Vagina (tissue), 2 donors: ENCODE data around the gene TMIE.

Experiments
- POLR2A ChIP-seq, 2 donors: fragments of 450-650 bp; IDR thresholded peaks; one replicate each; pipeline ENCODE4 v1.6.1; 2017; ENCODE audit warnings: antibody characterized with exemption in 2 of 2, mild to moderate bottlenecking in 2 of 2, moderate library complexity in 2 of 2
- POLR2AphosphoS5 ChIP-seq, 2 donors: sonication (generic); formaldehyde crosslinking; IDR thresholded peaks; one replicate each; pipeline ENCODE4 v1.9.0; 2017; ENCODE audit warnings: antibody characterized with exemption in 2 of 2, mild to moderate bottlenecking in 2 of 2, low read depth in 1 of 2; ENCODE audit not compliant: insufficient read depth in 1 of 2
- TF ChIP-seq, protein P1 (sequence below), 3 experiments: fragments of 450-650 bp in 2 of 3; fragments of 200-600 bp in 1 of 3; sonication (generic) in 1 of 3; IDR thresholded peaks; one replicate each; pipeline ENCODE4 v1.5.1; 2017 to 2019; ENCODE audit warnings: antibody characterized with exemption in 3 of 3, mild to moderate bottlenecking in 2 of 3, moderate library complexity in 2 of 3

DNA sequence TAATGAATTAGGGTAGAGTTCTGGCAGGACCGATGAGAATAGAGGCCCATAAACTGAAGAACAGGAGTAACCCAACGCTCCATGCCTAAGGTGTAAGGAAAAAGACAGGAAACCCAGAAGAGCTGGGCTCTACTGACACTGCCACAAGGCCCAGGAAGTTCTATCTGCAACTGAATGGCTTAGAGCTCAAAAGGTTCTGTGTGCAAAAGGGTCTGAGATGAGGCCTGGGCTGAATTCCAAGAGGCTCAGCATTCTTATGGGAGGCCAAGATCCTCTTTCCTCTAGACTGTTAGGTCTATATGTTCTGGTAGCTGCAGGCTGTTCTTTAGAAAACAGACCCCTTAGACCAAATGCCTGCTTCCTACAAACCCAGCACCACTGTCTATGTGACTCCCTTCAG, 47.0 kb downstream of the TMIE start:
- TF ChIP-seq, protein P1, sequence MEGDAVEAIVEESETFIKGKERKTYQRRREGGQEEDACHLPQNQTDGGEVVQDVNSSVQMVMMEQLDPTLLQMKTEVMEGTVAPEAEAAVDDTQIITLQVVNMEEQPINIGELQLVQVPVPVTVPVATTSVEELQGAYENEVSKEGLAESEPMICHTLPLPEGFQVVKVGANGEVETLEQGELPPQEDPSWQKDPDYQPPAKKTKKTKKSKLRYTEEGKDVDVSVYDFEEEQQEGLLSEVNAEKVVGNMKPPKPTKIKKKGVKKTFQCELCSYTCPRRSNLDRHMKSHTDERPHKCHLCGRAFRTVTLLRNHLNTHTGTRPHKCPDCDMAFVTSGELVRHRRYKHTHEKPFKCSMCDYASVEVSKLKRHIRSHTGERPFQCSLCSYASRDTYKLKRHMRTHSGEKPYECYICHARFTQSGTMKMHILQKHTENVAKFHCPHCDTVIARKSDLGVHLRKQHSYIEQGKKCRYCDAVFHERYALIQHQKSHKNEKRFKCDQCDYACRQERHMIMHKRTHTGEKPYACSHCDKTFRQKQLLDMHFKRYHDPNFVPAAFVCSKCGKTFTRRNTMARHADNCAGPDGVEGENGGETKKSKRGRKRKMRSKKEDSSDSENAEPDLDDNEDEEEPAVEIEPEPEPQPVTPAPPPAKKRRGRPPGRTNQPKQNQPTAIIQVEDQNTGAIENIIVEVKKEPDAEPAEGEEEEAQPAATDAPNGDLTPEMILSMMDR (IDR thresholded peaks at IDR 0.05): no peak
- TF ChIP-seq POLR2A (IDR thresholded peaks at IDR 0.05) (no peak), POLR2AphosphoS5 (IDR thresholded peaks at IDR 0.05; ENCODE audit: insufficient read depth in 1 of 2, low read depth in 1 of 2) (no peak)
